Measurements from ENCODE around the gene WDR47. TPM values are rescaled to one million over a fixed set of nuclear protein-coding genes. Genes with fewer than 3 reads are reported as not detected.

WDR47 gene
- total and polyA plus RNA-seq, 2 of the 8 experiments (the other 6 are each of a cell fraction or from before 2014, with no cell fraction given) = 1.9 to 6.7 TPM

DNA sequence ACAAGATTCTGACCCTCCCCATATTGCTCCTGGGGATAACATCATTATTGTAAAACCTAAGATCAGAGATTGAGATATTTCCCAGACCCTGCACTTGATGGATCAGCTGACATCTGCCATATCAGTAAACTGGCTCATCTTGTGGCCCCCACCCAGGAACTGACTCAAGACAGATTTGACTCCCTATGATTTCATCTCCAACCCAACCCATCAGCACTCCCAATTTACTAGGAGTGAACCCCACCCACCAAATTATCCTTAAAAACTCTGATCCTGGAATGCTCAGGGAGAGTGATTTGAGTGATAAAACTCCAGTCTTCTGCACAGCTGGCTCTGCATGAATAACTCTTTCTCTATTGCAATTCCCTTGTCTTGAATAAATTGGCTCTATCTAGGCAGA, 72.6 kb downstream of the WDR47 start (continued):
- TF ChIP-seq HDAC2 (IDR thresholded peaks at IDR 0.05; ENCODE audit: borderline replicate concordance in 1 of 2, low read depth in 2 of 2, low read length in 2 of 2) (no peak), CBX8 (IDR thresholded peaks at IDR 0.05; ENCODE audit: borderline replicate concordance, low read depth, low read length) (no peak), NRF1 (IDR thresholded peaks at IDR 0.05; ENCODE audit: low read depth, low read length) (no peak)
